ENCODE data around the gene SURF1.

- peak in 2 of 6 experiments; percentile 9 to 13 for TF ChIP-seq CTCF (IDR thresholded peaks at IDR 0.05)
- no peak for TF ChIP-seq POLR2A (IDR thresholded peaks at IDR 0.05)
Observed at GRCh38 chr9:133396952-133397351, 40.7 kb upstream of the SURF1 start.
